AG08395 (cell line): Measurements from ENCODE around the gene NCAPD2.

Source experiments
- DNase-seq: peaks from one replicate; pipeline ENCODE4 v3.0.0; 2012; ENCODE audit warnings: mixed read lengths, low spot score

The NCAPD2 gene

GRCh38 chr12:6533923-6534694 is 40.2 kb downstream of the NCAPD2 start, which contains the start of gene GAPDH:
Gene GAPDH (plus strand): TSS chr12:6534517. CDS start chr12:6534833, 316 bp downstream.
- peak; percentile 92 for DNase-seq

DNA sequence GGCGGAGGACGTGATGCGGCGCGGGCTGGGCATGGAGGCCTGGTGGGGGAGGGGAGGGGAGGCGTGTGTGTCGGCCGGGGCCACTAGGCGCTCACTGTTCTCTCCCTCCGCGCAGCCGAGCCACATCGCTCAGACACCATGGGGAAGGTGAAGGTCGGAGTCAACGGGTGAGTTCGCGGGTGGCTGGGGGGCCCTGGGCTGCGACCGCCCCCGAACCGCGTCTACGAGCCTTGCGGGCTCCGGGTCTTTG is 40.7 kb downstream of the NCAPD2 start:
- no peak for DNase-seq

DNA sequence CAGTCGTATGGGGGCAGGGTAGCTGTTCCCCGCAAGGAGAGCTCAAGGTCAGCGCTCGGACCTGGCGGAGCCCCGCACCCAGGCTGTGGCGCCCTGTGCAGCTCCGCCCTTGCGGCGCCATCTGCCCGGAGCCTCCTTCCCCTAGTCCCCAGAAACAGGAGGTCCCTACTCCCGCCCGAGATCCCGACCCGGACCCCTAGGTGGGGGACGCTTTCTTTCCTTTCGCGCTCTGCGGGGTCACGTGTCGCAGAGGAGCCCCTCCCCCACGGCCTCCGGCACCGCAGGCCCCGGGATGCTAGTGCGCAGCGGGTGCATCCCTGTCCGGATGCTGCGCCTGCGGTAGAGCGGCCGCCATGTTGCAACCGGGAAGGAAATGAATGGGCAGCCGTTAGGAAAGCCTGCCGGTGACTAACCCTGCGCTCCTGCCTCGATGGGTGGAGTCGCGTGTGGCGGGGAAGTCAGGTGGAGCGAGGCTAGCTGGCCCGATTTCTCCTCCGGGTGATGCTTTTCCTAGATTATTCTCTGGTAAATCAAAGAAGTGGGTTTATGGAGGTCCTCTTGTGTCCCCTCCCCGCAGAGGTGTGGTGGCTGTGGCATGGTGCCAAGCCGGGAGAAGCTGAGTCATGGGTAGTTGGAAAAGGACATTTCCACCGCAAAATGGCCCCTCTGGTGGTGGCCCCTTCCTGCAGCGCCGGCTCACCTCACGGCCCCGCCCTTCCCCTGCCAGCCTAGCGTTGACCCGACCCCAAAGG is 41.2 kb downstream of the NCAPD2 start:
- peak; percentile 61 for DNase-seq

DNA sequence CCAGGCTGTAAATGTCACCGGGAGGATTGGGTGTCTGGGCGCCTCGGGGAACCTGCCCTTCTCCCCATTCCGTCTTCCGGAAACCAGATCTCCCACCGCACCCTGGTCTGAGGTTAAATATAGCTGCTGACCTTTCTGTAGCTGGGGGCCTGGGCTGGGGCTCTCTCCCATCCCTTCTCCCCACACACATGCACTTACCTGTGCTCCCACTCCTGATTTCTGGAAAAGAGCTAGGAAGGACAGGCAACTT is 41.7 kb downstream of the NCAPD2 start:
- no peak for DNase-seq

- no peak for DNase-seq
Measured at GRCh38 chr12:6535960-6536847, 42.3 kb downstream of the NCAPD2 start.

- no peak for DNase-seq
Measured at GRCh38 chr12:6536894-6537579, 43.1 kb downstream of the NCAPD2 start.

- peak; percentile 34 for DNase-seq
Measured at GRCh38 chr12:6537580-6538419, 43.9 kb downstream of the NCAPD2 start.

DNA sequence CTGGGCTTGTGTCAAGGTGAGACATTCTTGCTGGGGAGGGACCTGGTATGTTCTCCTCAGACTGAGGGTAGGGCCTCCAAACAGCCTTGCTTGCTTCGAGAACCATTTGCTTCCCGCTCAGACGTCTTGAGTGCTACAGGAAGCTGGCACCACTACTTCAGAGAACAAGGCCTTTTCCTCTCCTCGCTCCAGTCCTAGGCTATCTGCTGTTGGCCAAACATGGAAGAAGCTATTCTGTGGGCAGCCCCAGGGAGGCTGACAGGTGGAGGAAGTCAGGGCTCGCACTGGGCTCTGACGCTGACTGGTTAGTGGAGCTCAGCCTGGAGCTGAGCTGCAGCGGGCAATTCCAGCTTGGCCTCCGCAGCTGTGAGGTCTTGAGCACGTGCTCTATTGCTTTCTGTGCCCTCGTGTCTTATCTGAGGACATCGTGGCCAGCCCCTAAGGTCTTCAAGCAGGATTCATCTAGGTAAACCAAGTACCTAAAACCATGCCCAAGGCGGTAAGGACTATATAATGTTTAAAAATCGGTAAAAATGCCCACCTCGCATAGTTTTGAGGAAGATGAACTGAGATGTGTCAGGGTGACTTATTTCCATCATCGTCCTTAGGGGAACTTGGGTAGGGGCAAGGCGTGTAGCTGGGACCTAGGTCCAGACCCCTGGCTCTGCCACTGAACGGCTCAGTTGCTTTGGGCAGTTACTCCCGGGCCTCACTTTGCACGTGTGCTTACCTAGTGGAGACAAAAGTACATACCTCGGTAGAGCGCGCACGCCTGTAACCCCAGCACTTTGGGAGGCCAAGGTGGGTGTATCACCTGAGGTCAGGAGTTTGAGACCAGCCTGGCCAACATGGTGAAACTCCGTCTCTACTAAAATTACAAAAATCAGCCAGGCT is 44.8 kb downstream of the NCAPD2 start:
- no peak for DNase-seq

- DNase-seq: no peak
Measured at GRCh38 chr12:6539314-6539682, 45.4 kb downstream of the NCAPD2 start.

DNA sequence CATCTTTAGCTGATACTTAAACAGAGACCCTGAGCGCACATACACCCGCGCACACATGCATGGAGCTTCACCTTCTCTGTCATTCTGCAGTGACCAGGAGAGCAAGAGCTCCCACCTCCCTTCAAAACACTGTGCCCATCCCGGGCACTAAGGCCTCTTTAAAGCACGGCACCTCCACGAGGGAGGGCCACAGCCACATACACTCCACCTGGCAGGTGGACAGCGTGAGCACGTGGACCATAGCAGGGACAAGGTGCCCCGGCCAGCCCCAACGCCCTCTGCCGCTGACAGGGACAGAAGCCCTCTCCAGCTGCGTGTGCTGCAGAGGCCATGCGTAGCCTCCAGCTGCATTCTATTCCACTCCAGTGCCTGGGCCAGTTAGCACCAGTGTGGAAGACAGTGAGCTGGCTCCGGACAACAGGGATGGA is 45.8 kb downstream of the NCAPD2 start:
- DNase-seq: no peak

- DNase-seq: peak; percentile 96
Measured at GRCh38 chr12:6540181-6540877, 46.4 kb downstream of the NCAPD2 start.

- DNase-seq: no peak
Measured at GRCh38 chr12:6541371-6542165, 47.7 kb downstream of the NCAPD2 start.

DNA sequence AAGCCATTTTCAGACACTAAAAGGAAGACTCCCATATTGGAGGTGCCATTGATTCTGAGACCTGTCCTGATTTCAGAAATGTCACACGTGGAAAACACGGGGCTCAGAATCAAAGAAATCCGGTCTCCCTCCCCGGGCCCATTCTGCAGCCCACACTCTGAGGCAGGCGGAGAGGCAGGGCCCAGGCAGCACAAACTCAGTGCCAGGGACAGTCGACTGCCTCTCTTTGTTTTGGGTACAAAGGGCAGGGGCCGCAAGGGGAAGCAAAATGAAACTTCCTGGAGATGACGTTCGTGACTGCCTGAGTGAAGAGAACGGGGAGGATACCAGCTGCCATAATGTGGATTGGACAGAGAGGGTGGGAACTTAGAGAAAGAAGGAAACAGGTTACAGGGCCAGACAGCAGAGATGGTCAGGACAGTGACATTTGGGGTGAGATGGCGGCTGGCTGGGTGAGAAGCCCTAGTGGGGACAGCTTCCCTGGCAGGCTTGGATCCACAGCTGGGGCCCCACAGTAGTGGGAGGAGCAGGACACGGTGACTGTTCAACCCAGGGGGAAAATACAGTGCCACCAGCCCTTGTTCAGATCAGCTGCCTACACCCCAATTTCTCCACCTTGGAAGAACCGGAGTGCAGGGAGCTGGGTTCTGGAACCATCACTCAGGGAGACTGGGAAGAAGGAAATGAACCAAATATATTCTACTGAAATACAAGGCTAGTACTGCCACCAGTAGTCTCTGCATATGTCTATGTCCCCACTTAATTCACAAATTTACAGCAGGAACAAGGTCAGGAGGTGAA is 48.5 kb downstream of the NCAPD2 start:
- DNase-seq: no peak

DNA sequence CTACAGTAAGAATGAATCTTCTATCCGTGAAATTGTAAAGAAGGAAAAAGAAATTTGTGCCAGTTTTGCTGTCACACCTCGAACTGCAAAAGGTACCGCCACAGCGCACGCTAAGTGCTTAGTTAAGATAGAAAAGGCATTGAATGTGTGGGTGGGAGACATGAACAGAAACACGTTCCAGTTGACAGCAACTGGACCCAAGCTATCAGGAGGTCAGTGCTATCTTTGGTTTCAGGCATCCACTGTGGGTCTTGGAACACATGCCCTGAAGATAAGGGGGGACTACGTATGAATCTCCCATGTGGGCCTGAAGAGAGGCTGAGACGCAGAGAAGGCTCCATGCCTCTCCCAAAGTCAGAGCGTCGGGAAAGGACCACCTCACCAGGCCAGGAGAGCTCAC is 52.1 kb downstream of the NCAPD2 start:
- no peak for DNase-seq

DNA sequence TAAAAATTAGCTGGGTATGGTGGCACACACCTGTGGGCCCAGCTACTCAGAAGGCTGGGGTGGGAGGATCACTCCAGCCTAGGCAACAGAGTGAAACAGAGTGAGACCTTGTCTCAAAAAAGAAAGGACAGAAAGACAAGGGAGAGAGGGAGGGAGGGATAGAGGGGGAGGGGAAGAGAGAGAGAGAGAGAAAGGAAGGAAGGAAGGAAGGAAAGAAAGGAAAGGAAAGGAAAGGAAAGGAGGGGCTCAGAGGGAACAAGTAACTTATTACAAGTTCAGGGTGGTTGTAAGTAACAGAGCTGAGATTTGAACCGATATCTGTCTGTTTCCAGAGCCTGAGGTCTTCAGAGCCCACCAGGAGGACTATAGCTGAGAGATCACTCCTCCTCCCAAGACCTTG is 53.7 kb downstream of the NCAPD2 start:
- DNase-seq: no peak

DNA sequence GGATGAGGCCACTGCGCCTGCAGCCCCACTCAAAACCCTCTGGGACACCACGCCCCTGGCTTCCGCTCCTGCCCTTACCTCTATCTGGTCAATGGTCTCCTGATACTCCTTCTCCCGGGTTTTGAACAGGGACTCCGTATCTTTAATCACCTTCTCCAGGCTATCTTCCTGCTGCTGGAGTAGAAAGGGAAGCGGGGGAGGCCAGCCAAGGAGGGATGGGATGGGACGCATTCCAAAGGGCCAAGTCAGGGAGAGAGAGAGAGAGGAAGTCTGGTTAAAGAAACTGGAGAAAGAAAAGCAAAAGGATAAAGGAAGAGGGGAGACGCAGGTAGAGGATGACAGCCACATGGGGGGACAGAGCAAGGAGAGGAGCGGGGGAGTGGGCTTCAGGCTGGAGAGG is 54.1 kb downstream of the NCAPD2 start:
- peak; percentile 69 for DNase-seq

DNA sequence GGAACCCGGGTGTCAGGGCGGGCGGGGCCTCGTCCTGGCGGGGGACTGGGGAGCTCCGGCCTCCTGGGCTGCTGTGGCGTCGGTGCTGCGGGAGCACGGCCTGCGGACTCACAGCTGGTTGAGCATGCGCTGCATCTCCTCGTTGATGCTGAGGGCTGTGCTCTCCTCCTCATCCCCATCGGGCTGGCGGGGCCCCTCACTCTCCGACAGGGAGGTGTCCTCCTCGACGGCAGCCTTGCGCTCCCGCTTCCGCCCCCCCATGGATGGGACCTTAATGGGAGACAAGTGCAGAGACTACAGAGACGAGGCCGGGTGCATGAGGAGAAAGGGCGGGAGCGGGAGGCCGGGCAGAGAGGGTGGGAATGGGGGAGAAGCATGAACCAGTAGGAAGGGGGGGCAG is 54.7 kb downstream of the NCAPD2 start:
- DNase-seq: no peak
